PC-9 (cell line): Measurements from ENCODE around the gene MAGI2.

ENCODE experiments used
- CTCF ChIP-seq: fragments of 200-600 bp; sonication (generic); conservative IDR thresholded peaks from 2 replicates; pipeline ENCODE4 v1.6.1; 2017; ENCODE audit warnings: mixed run types, antibody characterized with exemption, mild to moderate bottlenecking, moderate library complexity
- EZH2 ChIP-seq: fragments of 200-600 bp; sonication (generic); IDR thresholded peaks from 2 replicates; pipeline ENCODE4 v1.8.0; 2017; ENCODE audit warnings: antibody characterized with exemption, low read depth

GRCh38 chr7:78254726-78255055, 1198.8 kb downstream of the MAGI2 start:
- TF ChIP-seq CTCF (no peak), EZH2 (no peak)
